GM21526 (cell line): ENCODE data around the gene LMCD1.

Experiments used
- ATAC-seq: cut with Tn5 transposase; IDR thresholded peaks from one replicate; pipeline ENCODE4 v1.9.1; 2021; ENCODE audit warnings: moderate library complexity; ENCODE audit not compliant: unreplicated experiment, low FRiP score

Gene LMCD1, protein sequence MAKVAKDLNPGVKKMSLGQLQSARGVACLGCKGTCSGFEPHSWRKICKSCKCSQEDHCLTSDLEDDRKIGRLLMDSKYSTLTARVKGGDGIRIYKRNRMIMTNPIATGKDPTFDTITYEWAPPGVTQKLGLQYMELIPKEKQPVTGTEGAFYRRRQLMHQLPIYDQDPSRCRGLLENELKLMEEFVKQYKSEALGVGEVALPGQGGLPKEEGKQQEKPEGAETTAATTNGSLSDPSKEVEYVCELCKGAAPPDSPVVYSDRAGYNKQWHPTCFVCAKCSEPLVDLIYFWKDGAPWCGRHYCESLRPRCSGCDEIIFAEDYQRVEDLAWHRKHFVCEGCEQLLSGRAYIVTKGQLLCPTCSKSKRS

DNA sequence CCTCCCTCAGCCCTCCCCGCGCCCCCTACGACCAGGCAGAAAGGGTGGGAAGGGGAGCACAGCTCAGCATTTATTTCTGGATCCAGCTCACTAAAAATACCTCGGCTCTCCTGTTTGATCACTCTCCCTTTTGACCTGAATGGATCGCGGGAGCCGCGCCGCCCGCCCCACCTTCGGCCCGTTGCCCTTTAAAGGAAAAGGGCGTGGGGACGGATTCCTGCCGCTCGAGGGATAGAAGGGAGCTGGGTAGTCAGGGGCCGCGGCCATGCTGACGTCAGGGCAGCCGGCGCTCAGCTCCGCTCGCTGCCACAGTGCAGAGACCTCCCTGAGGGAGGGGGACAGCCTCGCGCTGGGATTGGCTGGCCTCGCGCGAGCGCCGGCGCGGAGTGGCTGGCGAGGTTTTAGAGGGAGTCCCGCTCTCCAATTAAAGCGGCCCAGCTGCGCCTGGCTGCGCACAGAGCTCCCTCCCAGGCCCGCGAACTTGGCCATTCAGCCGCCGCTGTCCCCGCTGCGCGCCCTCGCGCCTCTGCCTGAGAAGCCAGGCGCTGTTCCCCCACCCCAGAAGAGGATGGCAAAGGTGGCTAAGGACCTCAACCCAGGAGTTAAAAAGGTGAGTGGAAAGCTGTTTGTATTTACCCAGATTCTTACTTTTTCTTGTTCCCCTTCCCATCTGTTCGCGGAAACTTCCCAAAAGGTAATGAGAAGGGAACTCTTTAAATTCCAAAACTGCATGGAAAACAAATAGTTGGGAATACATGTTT is at the start of gene LMCD1:
Gene LMCD1, plus strand, starts transcription at position 453 of the 761 bp plus-strand sequence. Its CDS starts 116 bp downstream, at position 569.
- ATAC-seq, result peak; percentile 99

DNA sequence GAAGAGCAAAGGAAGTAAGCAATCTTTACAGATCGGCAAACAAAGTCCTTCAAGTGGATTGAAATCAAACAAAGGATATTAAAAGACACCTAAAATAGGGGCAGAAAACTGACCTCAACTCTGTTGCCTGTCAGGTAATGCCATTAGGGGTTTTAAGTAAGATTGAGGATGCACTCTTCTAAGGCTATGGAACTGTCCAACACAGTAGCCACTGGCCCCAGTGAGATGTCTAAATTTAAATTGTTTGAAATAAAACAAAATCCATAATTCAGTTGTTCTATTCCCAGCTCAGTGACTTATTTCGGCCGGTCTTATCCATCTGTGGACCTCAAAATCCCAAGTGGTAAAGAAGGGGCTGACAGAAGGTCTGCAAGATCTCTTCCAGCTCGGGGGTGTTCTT is 49.5 kb upstream of the LMCD1 start:
- no peak for ATAC-seq

DNA sequence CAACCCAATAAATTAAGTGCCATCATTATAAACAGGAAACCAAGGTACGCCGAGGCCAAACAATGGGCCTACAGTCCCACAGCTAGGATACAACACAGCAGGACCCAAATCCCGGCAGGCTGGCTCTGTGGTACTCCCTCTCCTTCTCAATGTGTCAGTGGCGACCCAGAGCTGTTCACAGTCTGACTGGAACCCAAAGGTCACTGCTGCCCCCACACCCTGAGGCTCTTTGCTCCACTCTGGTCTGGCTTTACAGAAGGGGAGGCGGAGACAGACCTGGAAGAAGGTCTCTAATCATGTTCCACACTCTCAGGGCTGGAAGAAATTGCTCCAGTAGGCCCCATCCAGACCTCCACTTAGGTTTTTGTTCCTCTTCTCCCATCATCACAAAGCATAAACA is 48.5 kb upstream of the LMCD1 start:
- ATAC-seq, result no peak

DNA sequence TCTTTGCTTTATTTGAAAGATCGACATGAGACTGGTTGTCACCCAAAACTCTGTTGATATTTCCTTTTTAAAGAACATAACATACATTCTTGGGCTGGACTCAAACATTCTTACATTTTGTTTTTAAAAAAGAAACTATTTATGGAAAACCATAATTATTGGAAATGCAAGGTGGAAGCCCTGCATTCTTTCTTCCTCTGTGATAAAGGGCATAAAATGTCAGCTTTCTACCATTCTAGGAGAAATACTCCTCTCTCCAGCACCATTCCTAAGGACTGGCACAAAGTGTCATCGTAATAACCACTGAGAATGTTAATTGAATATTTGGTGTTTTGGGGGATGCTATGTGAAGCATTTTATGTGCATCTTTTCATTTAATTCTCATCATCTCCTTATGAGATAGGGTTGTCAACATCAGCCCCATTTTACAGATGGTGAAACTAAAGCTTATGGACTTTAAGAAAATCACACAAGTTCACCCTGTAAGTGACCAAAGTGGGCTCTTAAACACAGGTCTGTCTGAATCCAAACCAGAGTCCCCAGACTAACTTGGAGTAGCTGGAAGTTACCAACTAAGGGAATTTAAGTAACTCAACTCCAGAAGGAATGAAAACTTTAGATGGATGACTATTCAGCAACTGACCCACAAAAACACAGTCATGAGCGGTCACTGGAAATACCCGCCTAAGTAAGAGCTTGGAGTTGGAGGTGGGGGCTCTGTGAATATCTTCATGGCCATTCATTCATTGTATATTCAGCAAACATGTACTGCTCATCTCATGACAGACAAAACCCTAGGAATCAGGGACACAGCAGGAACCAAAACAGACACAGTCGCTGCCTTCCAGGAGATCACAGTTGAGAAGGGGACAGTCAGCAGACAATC is 45.9 kb upstream of the LMCD1 start:
- ATAC-seq, result no peak

DNA sequence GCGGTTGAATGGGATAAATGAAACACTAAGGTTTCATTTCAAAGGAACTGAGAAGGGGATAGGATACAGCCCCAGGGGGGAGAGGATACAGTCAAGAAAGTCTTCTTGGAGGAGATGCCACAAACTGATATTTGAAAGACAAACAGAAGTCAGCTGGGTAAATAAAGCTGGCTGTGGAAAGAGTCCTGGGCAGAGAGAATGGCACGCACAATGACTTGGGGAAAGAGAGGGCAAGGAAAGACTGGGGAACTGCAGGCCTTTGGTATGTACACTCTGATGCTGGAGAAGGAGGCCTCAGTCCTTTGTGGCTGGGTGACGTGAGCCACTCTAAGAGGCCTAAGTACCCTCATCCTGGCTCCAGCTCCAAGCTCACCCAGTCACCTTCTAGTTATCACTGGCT is 45.2 kb upstream of the LMCD1 start:
- no peak for ATAC-seq

DNA sequence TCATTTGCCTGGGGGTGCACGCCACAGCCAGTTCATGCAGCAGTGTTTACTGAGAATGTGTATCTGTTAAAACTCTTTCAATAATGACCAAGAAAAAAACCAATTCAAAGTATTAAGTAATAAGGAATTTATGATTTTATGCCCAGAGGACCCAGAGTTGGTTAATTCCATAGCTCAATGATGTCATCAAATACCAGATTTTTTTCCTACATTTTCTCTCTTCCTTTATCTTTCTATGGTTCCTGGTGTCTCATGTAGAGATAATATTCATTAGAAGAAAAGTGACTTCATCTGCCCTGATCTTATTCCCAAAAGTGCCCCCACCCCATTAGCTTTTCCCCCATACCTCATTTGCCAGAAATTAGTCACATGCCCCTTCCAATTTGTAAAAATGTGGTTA is 44.6 kb upstream of the LMCD1 start:
- ATAC-seq, result no peak

DNA sequence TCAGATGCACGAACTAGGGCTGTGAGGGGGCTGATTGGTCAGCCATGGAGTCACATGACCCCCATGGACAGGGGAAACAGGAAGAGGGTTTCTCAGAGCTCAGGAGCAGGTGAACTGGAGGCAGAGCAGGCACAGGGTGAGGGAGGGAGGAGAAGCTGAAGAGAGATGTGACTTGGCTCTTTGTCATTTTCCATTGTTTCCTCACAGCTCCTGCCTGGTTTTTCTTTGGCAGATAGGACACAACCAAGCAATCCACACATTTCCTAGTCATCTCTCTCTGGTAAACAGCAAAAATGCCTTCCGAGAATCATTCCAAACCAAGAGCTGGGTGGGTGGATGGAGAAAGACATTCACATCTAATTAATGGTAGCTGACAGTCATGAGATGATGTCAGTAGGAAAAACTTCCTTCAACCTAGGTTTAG is 43.4 kb upstream of the LMCD1 start:
- ATAC-seq, result no peak

DNA sequence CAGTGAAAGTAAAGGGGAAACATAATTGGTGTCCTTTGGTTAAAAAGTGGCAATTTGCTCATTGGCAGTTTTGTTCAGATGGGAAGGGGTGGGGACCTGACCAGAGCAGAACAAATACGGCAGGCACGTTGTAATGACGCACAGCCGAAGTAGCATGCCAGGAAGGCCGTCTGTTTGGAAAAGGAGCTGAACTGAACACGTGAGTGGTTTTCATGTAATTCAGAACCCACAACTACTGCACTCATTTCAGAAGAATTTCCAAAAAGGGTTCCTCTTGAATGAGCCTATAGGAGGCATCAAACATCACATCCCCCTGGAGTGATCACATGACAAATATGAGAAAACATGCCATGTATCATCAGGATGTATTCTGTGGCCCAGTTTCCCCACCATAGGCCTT is 42.9 kb upstream of the LMCD1 start:
- no peak for ATAC-seq

DNA sequence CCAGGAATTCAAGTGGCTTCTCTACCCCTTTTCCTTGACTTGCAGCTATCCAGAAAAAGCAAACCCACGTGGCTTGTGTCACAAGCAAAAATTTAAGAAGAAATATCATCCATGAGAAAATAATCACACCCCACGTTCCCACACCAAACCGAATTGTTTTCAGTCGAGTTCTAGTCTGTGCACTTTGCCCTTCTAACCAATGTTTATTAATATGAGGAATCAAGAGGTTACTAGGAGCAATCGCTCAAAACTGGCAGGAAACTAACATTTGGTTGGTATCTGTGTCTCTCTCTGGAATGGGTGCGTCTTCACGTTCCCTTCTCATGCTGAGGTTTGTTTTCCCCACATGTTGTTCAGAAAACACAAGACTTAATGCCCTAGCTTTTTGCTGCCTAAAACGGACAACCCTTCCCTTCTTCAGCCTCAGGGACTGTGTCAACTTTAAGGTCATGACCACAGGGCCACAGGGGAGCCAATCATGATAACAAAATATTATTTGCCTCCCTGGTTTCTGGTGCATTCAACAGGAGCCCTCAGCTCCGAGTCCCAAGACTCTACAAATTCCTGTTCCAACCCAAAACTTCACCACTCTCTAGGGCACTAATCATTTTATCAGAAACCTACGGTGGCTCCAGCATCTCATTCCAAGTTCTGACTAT is 41.4 kb upstream of the LMCD1 start:
- no peak for ATAC-seq

DNA sequence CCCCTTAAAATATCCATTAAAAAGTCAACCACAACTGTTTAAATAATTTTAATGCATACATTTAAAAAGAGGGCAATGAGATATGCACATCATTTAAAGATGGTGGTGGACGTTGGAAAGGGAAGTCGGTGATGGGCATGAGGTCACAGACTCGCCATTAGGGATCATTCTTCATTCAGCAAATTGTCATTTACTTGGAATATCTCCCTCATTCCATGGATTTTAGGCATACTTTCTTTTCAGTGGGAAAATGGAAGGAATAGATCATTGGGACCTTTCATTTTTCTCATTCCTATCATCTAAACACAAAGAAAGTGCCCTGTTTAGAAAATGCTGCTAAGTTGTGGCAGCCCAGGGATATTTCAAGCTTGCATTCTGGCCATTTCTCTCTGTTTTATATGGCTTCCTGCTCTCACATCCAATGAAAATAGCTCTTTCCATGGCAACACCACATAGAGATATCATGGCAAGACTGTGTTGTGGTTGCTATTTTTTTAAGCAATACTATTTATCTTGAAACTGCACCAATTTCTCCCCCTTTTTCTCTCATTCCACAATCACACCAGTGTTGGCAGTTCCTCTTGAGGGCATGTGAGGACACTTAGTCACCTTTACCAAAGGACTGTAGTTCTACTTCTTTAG is 40.7 kb upstream of the LMCD1 start:
- ATAC-seq, result no peak

DNA sequence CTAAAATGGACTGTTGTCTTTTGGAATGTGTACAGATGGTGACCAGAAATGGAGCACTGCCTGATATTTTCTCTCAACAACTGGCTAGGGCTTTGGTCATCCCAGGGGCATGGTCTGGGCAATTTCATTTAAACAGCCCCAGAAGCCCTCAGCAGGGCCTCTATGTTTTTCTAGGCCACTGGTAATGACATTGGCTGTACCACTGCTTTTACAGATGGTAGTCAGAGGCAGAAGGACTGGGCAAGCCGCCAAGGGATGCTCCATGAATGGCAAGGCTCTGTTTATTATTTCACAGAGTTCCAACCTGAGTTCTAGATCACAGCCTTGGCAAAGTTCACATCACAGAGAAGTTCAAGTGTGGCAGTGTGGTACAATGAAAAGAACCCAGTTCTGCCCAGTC is 37.0 kb upstream of the LMCD1 start:
- no peak for ATAC-seq

DNA sequence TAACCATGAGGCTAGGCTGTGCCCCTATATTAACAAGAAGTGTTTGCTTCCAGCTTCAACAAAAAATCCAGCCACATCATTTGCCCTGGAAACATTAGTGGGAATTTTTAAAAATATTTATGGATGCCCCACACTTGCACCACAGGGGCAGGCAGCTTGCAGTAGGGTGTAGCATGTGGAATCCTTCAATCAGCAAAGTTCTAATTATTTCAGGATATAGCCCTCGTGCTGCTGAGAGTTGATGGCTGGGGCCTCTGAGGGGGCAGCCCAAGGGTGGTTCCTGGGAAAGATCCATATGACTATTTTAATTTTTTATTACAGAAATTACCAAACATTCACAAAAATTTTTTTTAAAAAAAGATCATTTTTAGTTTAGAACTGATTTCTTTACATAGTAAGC is 35.1 kb upstream of the LMCD1 start:
- no peak for ATAC-seq

DNA sequence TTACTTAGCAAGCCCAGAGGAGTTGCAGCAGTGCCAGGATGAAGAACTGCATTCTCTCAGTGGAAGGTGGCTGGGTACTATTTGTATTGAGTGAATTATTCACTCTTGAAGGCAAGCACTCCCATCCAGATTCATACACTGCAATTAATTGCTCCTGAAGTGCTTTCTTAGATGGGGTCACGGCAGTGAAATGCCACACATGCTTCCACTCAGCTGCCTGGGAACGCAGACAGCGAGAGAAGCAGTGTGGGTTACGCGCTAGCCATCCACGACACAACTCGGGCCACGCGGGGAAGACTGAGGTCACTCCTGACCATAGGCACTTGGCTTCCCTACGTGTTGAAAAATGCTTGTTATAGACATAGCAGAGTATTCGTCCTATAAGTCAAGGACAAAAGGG is 30.8 kb upstream of the LMCD1 start:
- no peak for ATAC-seq

DNA sequence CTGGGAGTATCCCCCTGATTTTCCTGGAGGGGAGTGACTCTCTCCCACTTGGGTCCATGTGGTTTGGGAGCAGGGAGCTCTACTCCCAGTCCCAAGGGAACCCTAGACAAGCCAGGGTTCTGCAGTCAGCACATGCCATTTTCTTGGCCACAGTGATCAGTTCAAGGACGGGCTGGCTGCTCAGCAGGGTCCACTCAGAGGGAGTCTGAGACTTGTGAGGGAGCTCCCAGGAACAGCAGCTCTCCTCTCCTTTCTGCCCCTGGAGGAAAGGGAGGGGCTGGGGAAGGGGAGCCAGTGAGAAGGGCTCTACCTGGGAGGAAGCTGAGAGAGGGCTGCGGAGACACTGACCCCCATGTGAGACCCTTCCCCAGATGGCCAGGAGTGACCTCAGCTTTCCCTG is 29.1 kb upstream of the LMCD1 start:
- ATAC-seq, result no peak

DNA sequence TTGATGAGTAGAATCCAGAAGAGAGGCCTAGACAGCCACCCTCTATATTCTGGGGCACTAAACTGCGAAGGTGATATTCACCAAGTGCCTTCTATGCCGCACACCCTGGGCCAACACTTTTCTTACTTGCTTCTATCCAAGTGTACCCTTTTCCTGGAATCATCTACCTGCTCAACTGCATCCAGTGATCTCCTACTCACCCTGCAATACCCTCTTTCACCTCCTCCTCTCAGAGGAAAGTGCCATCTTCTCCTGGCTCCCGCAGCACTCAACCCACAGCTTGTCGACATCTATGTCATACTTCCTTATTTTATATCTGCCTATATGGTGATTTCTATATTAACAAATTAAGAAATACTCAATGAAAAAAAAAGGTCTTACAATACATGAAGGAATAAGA is 28.6 kb upstream of the LMCD1 start:
- no peak for ATAC-seq

DNA sequence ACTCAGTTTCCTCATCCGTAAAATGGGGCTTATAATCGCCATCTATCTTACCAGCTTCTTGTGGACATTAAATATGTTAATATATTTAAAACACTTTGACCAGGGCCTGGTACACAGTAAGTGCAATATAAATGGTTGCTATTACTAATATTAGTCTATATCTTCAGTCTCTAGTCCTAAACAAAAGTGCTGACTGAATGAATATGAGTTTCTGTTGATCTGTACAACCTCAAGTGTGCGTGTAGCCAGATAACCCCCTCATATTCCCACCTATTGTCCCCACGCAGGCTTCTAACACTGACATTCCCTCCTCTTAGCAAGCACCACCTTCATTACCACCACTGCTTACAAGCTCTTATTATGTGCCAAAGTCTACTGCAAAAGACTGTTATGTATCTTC is 27.6 kb upstream of the LMCD1 start:
- ATAC-seq, result no peak

DNA sequence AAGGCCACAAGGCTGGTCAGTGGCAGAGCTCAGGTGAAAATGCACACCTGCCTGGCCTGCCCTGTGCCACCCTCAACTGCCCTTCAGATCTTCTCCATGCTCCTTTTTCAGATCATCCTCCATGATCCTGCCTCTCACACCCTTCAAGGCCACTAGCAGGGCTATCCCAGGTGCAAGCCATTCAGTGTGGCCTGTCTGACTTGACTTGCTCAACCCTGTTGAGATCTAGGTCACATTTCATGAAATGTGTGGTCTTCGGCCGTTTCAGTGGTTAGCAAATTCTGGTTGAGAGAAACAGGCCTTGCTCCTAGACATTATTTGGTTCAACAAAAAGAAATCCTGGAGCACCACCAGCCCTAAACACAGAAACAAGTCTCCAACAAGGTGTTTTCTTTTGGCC is 26.6 kb upstream of the LMCD1 start:
- no peak for ATAC-seq

DNA sequence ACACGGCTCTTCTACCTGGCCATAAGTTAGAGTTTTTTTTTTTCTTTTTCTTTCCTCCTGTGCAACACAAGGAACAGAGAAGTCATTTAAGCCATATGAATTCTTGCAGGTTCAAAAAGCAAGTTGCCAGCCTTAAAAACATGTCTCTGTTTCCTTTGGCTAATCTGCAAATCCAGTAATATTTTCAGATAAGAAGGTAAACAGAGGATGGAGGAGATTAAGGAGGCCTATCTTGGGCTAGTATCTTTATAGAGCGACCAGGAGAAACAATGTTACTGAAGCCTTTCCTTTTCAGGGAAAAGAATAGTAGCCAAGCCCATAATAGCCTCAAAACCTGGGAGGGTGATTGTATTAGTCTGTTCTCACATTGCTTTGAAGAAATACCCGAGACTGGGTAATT is 20.9 kb upstream of the LMCD1 start:
- ATAC-seq, result no peak

DNA sequence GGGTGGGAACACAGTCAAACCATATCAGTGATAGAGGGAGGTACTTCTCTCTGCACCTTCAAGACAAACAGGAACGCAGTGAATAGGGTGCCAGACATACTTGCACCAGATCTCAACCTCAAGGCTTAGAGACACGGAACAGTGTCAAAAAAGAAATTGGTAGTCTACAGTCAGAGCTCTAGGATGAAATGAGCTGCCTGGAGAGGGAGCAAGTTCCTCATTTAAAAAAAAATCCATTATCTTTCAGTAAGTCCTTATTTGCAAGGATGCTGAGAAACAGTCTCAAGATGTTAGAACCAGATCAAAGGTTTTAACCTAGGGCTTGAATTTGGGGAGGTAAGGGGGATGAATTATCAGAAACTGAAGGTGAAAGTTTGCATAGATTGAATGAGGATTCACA is 20.2 kb upstream of the LMCD1 start:
- no peak for ATAC-seq

DNA sequence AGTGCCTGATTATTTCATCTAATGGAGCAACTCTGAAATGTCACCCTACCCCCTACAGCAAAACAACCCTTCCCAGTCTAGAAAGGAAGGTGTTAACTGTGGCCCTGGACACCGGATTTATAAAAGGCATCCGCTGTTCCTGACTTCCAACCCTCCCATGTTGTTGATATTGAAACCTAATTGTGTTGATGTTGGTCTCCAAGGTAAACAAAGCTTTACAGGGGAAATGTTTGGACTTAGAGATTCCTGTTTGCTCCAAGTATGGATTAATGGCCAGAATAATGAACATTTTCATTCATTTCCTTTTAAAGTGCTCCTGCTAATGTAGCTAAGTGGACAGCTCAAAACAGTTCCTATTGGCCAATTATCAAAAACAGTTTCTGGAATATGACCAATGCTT is 19.4 kb upstream of the LMCD1 start:
- no peak for ATAC-seq
